ENCODE data around the gene ARFIP2.

Gene ARFIP2

GRCh38 chr11:6438979-6439571, 42.1 kb downstream of the ARFIP2 start:
- DNase-seq = no peak

GRCh38 chr11:6437993-6438392, 43.1 kb downstream of the ARFIP2 start:
- no peak for DNase-seq

DNA sequence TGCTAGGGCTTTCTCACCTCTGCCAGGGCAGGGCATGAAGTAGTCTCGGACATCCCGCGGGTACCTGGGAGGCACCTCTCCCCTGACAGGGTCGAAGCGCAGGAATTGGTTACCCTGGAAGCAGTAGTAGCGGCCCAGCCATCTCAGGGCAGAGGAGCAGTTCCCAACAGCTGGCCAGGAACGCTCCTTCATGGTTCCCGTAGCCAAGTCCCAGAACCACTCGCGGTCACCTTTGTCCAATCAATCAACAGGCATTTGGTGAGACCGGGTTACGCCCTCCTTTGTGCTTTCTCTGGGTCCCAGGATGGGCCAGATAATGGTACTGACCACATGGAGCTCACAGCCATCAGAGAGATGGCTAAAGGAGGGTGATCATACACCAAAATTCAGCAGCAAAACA, 43.7 kb downstream of the ARFIP2 start:
- DNase-seq = no peak

DNA sequence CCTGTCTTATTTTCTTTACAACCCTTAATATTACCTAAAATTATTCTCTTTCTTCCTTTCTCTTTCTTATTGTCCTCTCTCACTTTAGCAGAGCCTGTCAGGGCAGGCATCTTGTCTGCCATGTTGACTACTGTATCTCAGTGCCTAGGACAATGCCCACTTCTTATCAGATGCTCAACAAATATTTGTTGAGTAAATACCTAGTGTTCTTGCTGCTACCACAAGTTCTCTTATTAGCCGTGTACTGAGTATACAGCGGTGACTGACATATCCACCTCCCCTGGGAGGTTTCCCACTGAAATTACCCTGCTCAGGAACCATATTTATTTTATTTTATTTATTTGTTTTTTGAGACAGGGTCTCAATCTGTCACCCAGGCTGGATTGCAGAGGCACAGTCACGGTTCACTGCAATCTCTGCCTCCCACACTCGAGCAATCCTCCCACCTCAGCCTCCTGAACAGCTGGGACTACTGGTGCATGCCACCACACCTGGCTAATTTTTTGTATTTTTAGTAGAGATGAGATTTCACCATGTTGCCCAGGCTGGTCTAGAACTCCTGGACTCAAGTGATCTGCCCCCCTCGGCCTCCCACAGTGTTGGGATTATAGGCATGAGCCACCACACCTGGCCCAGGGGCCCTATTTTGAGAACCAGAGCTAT, 47.0 kb downstream of the ARFIP2 start:
- peak; percentile 35 for DNase-seq

- DNase-seq = no peak
Measured at GRCh38 chr11:6431861-6432260, 49.3 kb downstream of the ARFIP2 start.

GRCh38 chr11:6427516-6427915, 53.6 kb downstream of the ARFIP2 start:
- DNase-seq = no peak

All from NCI-H2171 treated with DMSO at 0.1 percent for 48 hours (cell line).